Loucy (cell line): ENCODE measurements around the gene NELFB.

Experiments used
- H2AFZ ChIP-seq: fragments of 200-600 bp; sonication (generic); 2 replicates; pipeline ENCODE4 v1.6.0; 2016; ENCODE audit warnings: antibody characterized with exemption, mild to moderate bottlenecking, low read length, moderate library complexity
- H3F3A ChIP-seq: fragments of 200-600 bp; 2 replicates; pipeline ENCODE4 v1.6.0; 2016; ENCODE audit warnings: antibody characterized with exemption, low read depth, mild to moderate bottlenecking
- H3K27me3 ChIP-seq: fragments of 200-600 bp; sonication (generic); 2 replicates; pipeline ENCODE4 v1.6.1; 2014; ENCODE audit warnings: low read length, mild to moderate bottlenecking; ENCODE audit not compliant: insufficient read depth, poor library complexity, severe bottlenecking
- H3K36me3 ChIP-seq: fragments of 200-600 bp; sonication (generic); 2 replicates; pipeline ENCODE4 v1.6.1; 2016; ENCODE audit warnings: low read length; ENCODE audit not compliant: insufficient read depth
- H3K4me1 ChIP-seq: fragments of 200-600 bp; sonication (generic); 2 replicates; pipeline ENCODE4 v1.5.1; 2014; ENCODE audit warnings: low read length, mild to moderate bottlenecking; ENCODE audit not compliant: insufficient read depth, poor library complexity, severe bottlenecking
- H3K4me2 ChIP-seq: fragments of 200-600 bp; sonication (generic); 2 replicates; pipeline ENCODE4 v1.6.0; 2014; ENCODE audit warnings: antibody characterized with exemption, low read length, low read depth, mild to moderate bottlenecking; ENCODE audit not compliant: poor library complexity, severe bottlenecking
- H3K4me3 ChIP-seq: fragments of 200-600 bp; sonication (generic); 2 replicates; pipeline ENCODE4 v1.5.1; 2014; ENCODE audit warnings: low read length, mild to moderate bottlenecking, mixed read lengths; ENCODE audit not compliant: poor library complexity, severe bottlenecking
- H3K79me2 ChIP-seq: fragments of 200-600 bp; sonication (generic); 2 replicates; pipeline ENCODE4 v1.6.1; 2014; ENCODE audit warnings: low read length; ENCODE audit not compliant: insufficient read depth
- H3K9ac ChIP-seq: fragments of 200-600 bp; sonication (generic); 2 replicates; pipeline ENCODE4 v1.6.0; 2014; ENCODE audit warnings: mild to moderate bottlenecking, low read depth, low read length, moderate library complexity; ENCODE audit not compliant: poor library complexity, severe bottlenecking
- H3K9me2 ChIP-seq: fragments of 200-600 bp; sonication (generic); replicated peaks from 2 replicates; pipeline ENCODE4 v1.6.1; 2016; ENCODE audit warnings: low read depth, low read length, mixed read lengths
- H3K9me3 ChIP-seq: fragments of 200-600 bp; sonication (generic); 2 replicates; pipeline ENCODE4 v1.6.1; 2014; ENCODE audit warnings: mild to moderate bottlenecking, antibody characterized with exemption, low read length, low read depth; ENCODE audit not compliant: insufficient read depth
- H4K20me1 ChIP-seq: fragments of 200-600 bp; sonication (generic); 2 replicates; pipeline ENCODE4 v1.6.0; 2014; ENCODE audit warnings: antibody characterized with exemption, low read length, mild to moderate bottlenecking; ENCODE audit not compliant: insufficient read depth, poor library complexity, severe bottlenecking
- EZH2phosphoT487 ChIP-seq: fragments of 200-600 bp; IDR thresholded peaks from 2 replicates; pipeline ENCODE4 v1.6.1; 2018; ENCODE audit warnings: antibody characterized with exemption, mild to moderate bottlenecking, moderate library complexity, borderline replicate concordance
- TF ChIP-seq, protein P1 (sequence below): fragments of 200-600 bp; sonication (generic); conservative IDR thresholded peaks from 2 replicates; pipeline ENCODE4 v1.5.1; 2014; ENCODE audit warnings: mild to moderate bottlenecking, antibody characterized with exemption, low read length

NELFB gene

DNA sequence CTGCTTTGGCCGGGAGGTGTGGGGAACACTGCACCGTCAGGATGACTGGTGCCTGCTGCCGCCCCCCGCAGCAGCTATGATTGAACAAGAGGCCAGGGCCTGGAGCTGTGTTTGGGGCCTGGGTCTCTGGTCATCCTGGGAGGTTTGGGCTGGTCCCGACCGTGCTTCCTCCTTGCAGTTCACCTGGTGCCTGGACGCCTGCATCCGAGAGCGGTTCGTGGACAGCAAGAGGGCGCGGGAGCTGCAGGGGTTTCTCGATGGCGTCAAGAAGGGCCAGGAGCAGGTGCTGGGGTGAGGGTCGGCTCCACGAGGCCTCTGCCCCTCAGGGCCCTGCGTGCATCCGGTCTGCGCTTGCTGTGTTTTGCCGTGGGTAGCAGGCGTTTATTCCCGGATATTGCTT lies 8.9 kb downstream of the NELFB start:
- no peaks in the 10 kb centered on the region for H3F3A ChIP-seq
- no peak overlapping the region for H3K4me2 ChIP-seq
- TF ChIP-seq, protein P1, sequence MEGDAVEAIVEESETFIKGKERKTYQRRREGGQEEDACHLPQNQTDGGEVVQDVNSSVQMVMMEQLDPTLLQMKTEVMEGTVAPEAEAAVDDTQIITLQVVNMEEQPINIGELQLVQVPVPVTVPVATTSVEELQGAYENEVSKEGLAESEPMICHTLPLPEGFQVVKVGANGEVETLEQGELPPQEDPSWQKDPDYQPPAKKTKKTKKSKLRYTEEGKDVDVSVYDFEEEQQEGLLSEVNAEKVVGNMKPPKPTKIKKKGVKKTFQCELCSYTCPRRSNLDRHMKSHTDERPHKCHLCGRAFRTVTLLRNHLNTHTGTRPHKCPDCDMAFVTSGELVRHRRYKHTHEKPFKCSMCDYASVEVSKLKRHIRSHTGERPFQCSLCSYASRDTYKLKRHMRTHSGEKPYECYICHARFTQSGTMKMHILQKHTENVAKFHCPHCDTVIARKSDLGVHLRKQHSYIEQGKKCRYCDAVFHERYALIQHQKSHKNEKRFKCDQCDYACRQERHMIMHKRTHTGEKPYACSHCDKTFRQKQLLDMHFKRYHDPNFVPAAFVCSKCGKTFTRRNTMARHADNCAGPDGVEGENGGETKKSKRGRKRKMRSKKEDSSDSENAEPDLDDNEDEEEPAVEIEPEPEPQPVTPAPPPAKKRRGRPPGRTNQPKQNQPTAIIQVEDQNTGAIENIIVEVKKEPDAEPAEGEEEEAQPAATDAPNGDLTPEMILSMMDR, result no peak
- no peak for TF ChIP-seq EZH2phosphoT487
- H3K9me3 ChIP-seq, result no peaks in the 10 kb centered on the region
- 0 out of 2 replicates have a peak, but pooled peaks cover 3% of the 10 kb centered on the region for H3K79me2 ChIP-seq
- no peaks in the 10 kb centered on the region for H3K27me3 ChIP-seq
- peaks cover 7% of the 10 kb centered on the region for H3K4me1 ChIP-seq
- H2AFZ ChIP-seq, result no peak overlapping the region
- H3K9me2 ChIP-seq, result no peaks in the 10 kb centered on the region
- H3K4me3 ChIP-seq, result no peak overlapping the region
- H3K36me3 ChIP-seq, result peaks cover 4% of the 10 kb centered on the region; the same call in 1 of the 2 replicates
- H4K20me1 ChIP-seq, result no peaks in the 10 kb centered on the region
- no peak overlapping the region for H3K9ac ChIP-seq

DNA sequence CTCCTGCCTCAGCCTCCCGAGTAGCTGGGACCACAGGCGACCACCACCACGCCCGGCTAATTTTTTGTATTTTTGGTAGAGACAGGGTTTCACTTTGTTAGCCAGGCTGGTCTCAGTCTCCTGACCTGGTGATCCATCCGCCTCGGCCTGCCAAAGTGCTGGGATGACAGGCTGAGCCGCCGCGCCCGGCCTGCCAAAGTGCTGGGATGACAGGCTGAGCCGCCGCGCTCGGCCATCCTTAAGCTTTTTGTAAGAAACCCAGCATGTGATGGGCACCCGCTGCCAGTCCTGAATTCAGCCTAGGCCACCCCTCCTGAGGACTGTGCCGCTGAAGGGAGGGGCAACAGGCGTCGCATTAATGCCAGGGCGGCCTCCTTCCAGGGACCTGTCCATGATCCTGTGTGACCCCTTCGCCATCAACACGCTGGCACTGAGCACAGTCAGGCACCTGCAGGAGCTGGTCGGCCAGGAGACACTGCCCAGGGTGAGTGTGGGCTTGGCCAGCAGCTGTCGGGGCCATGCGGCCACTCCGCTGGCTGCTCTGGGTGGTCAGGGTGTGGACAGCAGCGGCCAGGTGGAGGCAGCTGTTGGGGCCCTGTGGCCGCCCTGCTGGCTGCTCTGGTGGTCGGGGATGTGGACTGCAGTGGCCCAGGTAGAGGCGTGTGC lies 10.5 kb downstream of the NELFB start:
- TF ChIP-seq, protein P1, result no peak
- TF ChIP-seq EZH2phosphoT487, result no peak
- Histone ChIP-seq H3K9me3 (no peaks in the 10 kb centered on the region), H3K79me2 (no peaks in the 10 kb centered on the region), H3K9me2 (no peaks in the 10 kb centered on the region), H4K20me1 (no peaks in the 10 kb centered on the region), H3K4me1 (peaks cover 6% of the 10 kb centered on the region), H3F3A (no peaks in the 10 kb centered on the region), H3K4me2 (no peak overlapping the region), H3K4me3 (no peak overlapping the region), H2AFZ (no peak overlapping the region), H3K27me3 (no peaks in the 10 kb centered on the region), H3K36me3 (peaks cover 4% of the 10 kb centered on the region; the same call in 1 of the 2 replicates), H3K9ac (no peak overlapping the region)

DNA sequence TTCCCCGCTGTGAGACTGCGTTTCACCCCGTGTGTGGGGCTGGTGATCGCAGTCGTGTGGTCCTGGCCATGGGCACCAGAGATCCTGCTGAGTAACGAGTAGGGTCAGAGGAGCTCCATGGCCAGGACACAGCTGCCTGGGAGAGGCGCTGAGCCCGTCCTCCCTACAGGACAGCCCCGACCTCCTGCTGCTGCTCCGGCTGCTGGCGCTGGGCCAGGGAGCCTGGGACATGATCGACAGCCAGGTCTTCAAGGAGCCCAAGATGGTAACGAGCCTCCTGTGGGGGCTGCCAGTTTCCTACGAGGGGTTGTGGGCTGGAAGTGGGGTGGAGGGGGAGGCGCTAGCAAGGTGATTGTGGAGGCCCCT lies 11.0 kb downstream of the NELFB start:
- peaks cover 4% of the 10 kb centered on the region; the same call in 1 of the 2 replicates for H3K36me3 ChIP-seq
- H3K9me3 ChIP-seq, result no peaks in the 10 kb centered on the region
- H3K4me3 ChIP-seq, result no peak overlapping the region
- no peak overlapping the region for H3K9ac ChIP-seq
- H3F3A ChIP-seq, result no peaks in the 10 kb centered on the region
- no peaks in the 10 kb centered on the region for H3K79me2 ChIP-seq
- no peaks in the 10 kb centered on the region for H3K27me3 ChIP-seq
- no peak overlapping the region for H3K4me2 ChIP-seq
- TF ChIP-seq, protein P1, result no peak
- no peak for TF ChIP-seq EZH2phosphoT487
- H3K9me2 ChIP-seq, result no peaks in the 10 kb centered on the region
- no peak overlapping the region for H2AFZ ChIP-seq
- no peaks in the 10 kb centered on the region for H4K20me1 ChIP-seq
- H3K4me1 ChIP-seq, result peaks cover 9% of the 10 kb centered on the region
